GM18867 (cell line): ENCODE measurements around the gene MAP2K5.

Source experiments
- ATAC-seq: cut with Tn5 transposase; IDR thresholded peaks from one replicate; pipeline ENCODE4 v1.9.1; 2021; ENCODE audit warnings: mild to moderate bottlenecking, moderate library complexity; ENCODE audit not compliant: unreplicated experiment

MAP2K5 gene

DNA sequence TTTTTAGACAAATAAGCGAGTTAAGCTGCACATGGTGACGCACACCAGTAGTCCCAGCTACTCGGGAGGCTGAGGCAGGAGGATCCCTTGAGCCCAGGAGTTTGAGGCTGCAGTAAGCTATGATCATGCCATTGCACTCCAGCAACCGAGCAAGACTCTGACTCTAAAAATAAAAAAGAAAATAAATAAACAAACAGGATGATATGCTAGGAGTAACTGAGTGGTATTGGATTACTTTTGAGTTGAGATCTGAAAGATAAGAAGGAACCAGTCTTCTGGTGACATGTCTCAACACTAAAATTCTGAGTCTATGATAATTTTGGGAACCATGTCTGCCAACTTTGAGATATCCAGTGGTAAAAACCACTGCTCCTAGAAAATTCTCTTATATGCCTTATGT is 173.7 kb downstream of the MAP2K5 start:
- no peak for ATAC-seq

DNA sequence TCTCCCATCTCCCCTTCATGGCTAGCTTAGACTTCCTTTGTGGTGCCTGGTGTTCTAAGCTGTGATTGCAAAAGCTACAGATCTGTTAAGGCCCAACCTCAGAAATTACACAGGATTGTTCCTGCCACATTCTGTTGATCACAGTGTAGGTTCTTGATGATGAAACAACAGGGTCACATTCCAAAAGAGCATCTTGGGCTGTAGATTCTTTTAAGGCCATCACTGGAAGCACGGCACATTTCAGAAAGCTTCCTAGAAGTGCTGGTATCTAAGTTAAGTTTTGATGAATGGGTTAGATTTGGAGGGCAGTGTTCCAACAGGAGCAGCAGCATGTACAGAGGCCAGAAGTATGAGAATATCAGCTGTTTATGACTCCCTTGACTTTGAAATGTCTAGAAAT is 175.3 kb downstream of the MAP2K5 start:
- ATAC-seq: no peak

DNA sequence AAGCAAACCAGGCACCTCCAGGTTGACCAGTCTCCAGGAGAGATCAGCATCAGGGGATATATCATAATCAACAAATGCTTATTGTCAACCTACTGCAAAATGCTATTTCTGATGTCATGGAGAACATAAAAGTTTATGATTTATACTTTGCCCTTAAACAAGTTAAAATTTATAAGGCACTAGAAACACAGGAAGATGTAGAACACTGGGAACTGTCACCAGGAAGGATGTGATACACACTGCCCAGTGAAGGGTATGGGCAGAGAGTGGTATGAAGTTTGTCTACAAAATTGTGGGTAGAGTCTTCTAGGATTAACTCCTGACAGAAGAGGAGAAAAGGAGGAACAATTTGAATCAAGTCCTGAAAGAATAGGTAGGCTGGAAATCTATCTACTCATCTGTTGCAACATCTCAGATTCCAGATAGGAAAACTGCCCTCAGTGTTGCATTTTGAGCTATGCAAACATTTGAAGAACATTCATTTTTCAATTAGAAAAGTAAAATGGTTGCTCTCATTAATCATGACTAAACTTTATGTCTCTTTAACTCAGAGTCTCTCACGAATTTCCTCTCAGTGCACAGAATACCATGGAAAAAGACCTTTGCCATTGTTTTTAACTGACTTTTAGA is 176.9 kb downstream of the MAP2K5 start:
- ATAC-seq: no peak

DNA sequence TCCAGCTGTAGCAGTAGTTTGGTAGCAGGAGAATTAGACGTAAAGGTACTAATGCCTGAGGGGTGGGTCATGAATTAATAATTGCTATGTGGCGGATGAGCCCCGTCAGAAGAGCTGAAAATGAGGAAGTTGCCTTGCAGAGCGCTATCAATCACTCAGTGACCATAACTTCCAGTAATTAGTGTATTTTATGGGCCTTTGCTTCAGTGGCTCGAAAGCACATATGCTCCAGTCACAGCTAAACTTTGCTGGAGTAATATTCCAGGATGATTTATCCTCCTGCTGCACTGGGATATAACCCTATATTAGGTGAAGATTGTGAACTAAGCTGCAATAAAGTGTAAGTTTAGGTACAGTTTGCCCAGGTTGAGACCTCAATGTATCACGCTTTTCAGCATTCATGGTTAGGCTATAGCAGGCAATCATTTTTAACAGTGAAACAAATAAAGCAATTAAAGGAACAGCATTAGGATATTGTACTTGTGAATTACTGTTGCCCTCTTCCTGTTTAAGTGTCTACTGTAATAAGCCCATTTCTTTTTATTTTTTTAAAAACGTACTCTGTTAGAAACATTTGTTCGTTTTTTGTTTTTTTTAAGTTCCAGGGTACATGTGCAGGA is 178.2 kb downstream of the MAP2K5 start:
- no peak for ATAC-seq

DNA sequence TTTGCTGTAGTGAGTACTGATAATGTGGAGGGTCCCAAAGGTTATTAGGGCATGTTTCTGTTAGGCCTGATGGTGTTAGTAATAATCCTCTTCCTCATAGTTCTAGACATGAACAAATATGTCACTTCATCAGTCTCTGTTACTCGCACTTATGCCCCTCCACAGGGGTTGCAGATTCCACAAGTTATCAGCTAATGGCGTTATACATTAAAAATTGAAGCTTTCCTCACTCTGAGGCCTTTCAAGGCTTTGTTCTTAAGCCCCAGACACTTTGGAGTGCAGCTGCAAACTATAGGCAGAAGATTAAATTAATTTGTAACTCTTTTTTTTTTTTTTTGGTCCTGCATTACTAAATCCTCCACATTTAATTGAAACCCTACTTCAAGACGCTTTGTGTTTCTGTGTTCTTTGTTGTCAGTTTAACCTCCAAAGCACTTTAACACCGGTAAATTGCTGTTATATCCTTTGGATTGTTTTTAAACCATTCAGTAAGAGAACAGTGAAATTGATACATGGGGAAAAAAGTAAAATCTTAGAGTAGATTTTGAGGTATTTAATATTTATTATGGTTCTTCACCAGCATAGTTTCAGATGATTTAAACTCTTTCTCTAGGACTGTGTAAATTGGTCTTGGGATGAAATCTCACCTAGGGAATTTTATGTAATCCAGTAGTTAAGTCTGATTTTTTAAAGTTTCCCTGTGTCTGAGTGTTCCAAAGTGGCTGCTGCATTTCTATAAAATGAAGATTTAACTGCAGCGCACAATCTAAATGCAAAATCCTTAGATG is 179.7 kb downstream of the MAP2K5 start:
- ATAC-seq: no peak

DNA sequence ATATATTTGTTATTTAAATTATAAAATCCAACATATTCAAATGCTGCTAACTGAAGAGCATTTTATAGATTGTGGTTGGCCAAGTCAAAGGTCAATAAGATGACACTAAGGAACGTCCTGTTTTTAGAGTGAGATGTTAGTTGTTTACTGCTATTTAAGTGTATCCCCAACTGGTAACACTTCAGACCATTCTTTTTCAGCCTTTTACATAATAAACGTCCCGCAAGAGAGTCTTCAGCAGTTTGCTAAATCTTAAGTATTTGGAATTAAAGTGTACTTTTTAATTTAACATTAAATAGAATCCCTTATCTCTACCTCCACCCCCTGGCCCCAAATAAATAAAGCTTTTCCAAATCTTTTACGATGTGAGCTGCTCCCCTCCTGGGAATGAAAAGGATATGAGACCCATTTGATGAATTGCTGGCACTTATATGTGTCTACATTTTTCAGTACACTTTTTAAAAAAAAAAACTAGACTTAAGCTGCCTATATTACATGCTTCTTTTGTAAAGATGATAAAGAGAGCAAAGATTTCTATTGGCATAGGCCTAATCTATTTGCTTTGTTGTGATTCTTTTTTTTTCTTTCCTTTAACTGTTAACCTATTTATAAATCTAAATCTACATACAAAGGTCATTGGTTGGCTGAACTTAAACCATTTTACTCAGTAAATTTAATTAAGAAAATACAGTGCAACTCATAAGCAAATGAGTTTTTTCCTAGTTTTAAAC is 181.0 kb downstream of the MAP2K5 start:
- no peak for ATAC-seq

DNA sequence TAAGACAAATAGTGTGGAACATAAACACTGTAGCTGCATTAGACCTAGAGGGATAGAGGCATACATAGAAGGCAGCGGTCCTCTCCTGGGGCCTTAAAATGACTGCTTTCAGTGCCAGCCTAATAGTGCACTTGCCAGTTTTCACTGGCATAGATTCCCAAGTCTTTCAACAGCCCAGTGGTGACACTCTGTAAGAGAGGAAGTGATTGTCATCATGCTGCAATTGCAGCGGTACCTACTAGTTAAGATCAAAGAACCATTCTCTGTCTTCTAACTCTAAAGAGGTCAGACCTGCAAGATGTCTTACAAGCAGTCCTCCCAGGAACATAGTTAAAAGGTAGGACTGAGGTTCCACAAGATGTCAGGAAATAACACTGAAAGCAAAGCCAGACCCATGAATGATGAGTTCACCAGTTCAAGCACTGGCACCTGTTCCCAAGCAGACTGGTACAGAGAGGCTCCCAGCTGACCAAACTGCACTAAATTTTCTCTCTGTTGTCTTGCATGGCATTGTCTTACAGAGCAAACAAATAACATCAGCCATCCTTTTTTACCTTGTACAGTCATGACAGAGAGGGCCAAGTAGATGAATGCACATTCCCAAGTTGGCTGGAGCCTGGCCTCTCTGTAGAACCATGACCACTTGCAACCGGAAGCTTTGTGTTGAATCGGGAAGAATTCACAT is 182.3 kb downstream of the MAP2K5 start:
- no peak for ATAC-seq

DNA sequence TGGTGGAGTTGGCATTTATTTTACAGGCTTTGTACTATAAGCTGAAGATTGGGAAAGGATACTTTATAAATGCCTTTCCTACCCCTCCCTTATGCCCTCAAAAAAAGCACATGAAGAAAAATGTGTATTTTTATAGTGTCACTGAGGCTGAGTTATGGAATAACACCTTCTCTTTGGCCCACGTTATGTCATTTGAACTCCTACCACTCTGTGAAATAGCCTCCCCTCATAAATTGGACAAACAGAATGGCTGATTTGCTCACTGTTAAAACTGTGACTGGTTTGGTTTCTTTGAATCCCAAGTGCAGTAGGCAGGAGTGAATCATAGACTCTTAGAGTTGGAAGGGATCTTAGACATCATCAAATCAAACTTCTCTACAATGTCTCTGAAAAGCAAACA is 187.6 kb downstream of the MAP2K5 start:
- no peak for ATAC-seq

DNA sequence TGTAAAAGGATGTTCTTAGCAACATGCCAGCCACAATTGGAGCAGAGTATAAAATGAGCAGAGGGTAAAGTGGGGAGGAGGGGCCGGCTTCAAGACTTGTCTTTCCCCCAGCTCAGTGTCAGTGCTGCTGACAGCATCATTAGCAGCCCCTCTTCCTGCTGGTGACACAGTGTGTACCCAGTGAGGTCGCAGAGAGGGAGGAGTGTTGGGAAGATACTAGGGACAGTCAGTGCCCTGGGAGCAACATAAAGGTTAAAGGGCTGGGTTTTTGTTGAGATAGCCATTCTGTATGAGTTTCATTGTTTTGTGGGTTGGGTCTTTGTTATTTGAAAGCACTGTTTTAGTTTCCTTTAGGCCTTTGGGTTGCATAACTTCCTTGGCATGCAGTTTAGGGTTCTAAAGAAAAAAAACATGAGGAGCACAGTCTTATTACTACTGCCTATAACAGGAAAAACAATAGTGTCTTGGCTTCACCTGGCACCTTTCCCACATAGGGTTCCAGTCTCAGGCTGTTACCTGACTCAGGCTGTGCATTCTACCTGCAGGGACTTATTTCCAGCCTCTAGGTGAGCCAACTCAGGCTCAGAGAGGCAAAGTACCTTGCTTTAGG is 188.7 kb downstream of the MAP2K5 start:
- ATAC-seq: no peak

DNA sequence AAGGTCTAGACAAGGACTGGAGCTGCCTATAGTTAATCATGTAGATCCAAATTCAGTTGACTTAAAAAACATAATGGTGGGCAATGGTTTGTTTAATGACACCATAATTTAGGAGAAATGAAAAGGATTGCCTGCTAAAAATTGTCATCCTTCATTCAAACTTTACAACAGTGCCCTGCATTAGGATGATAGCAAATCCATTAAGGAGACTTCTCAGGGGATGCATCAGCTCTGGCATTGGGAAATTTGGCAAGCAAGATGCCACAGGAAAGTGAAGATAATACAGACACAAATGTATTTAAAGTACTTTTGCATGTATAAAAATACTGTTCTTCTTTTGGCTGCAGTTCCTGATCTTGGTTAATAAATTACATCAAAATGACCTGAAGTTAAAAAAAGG is 189.7 kb downstream of the MAP2K5 start:
- no peak for ATAC-seq

DNA sequence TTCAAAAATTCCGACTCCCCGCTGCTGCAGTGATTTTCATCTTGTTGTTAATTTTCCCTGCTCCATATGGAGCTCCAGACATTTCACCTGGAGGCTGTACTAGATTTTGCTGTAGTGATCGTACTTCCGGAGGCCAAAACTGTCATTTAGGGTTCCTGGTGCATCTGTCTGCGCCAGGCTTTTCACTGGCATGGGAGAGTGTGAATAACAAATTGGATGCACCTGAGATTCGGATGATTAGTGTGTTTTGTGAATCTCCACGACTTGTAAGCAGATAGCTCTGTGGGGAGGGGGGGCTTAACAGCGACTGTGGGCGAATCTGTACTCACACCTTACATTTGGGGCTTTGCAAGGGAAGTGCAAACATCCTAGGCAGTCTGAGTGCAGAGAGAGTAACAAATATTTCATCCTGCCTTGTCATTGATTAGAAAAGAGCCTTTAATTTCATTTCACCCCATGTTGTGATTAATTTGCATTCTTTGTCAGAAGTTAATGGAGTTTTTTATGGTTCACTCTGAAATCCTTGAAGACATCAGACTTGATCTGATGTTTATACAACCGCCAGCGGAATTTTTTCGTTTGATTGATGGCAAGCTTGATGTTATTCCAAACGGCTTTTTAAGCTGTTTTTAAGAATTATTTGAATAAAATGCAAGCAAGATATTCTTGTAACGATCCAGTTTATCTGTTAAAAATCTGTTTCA is 190.3 kb downstream of the MAP2K5 start:
- no peak for ATAC-seq

DNA sequence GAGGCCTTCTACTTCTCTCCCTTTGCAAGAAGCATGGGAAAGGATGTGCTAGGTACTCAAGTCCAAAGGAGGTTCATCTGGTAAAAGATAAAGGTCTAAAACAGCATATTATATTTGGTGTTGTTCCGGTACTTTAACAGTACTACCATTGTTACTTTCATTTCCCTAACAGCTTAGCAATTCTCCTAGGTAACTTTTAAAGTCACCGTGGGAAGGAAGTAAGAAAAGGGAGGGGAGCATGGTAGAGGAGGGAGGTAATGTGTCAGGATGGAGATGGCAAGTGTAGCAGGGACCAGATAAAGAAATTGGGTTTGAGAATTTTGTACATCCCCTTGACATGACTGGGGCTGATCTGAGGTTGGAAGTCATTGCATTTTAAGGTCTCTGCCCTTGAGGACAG is 193.4 kb downstream of the MAP2K5 start:
- no peak for ATAC-seq

DNA sequence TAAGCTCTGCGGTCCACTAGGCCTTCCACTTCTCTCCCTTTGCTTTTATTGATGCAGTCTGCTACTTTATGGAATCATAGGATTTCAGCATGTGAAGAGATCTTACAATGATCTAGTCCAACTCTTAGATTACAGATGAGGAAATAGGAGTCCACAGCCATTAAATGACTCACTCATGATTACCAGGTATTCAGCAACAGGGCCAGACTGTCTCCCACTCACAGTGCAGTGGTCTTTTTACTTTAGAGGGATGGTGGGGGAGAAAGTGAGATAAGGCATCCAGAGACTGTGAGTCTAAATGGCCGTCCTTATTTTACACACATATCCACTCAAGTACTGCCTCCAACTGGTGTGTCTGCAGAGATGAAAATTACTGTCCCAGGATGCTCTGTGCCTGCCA is 194.3 kb downstream of the MAP2K5 start:
- ATAC-seq: no peak

DNA sequence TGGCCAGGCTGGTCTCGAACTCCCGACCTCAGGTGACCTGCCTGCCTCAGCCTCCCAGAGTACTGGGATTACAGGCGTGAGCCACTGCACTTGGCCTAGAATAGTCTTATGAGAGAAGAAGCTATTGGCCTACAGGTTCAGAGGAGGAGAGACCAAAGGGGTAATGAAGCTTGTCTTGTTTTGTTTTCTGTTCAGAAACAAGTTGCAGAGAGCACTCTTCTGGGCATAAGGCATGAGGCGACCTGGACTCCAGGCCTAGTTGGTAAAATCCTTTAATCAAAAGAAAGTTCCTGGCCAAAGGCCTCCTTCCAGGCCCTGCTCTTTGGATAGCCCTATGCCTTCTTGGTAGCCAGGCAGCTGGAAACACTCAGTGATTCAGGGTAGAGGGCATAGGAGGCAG is 195.6 kb downstream of the MAP2K5 start:
- ATAC-seq: no peak

DNA sequence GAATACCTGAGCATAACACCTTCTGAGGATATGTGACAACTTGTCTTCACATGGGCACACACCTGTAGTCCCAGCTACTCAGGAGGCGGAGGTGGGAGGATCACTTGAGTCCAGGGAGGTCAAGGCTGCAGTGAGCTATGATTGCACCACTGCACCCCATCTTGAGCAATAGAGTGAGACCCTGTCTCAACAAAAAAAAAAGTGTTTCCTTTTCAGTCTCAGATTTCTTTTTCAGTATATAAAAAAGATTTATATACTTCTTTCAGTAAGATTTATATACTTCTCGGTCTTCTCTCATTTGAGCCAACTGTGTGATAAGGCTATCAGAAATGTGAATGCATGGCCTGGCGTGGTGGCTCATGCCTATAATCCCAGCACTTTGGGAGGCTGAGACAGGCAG is 197.9 kb downstream of the MAP2K5 start:
- no peak for ATAC-seq

DNA sequence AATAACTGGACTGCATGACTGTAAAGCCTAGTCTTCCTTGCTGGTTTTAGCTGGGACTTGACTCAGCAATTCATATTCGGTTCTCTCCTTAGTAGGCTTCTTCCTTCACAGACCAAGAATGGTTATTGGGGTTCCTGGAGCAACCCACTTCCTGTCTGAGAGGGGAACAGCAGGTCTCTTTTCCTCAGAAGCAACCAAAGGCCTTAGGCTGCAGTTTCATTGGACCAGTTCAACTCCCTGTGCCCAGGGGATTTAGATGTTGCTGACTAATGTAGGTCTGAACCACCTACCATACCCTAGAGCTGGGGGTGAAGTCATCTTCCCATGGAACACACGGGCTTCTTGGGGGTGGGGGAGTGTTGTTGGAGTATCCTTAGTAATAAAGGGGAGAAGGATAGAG is 198.8 kb downstream of the MAP2K5 start:
- ATAC-seq: no peak

DNA sequence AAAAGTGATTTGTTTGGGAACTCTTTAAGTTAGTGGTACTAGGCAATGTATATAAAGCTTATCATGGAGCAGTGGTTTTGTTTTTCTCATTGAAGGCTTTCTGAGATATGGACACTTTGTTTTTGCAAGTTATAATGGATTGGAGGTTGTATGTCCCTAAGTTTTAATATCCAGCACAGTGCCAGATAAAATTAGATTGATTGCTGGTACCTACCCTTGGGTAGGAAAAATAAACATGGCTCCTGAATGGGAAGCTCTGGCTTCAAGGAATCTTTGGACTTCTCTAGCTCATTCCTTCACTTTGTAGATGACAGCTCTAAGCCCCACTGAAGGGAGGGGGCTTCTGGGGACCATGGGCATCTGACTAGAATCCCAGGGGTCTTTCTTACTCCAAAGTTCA is 201.1 kb downstream of the MAP2K5 start:
- ATAC-seq: no peak

DNA sequence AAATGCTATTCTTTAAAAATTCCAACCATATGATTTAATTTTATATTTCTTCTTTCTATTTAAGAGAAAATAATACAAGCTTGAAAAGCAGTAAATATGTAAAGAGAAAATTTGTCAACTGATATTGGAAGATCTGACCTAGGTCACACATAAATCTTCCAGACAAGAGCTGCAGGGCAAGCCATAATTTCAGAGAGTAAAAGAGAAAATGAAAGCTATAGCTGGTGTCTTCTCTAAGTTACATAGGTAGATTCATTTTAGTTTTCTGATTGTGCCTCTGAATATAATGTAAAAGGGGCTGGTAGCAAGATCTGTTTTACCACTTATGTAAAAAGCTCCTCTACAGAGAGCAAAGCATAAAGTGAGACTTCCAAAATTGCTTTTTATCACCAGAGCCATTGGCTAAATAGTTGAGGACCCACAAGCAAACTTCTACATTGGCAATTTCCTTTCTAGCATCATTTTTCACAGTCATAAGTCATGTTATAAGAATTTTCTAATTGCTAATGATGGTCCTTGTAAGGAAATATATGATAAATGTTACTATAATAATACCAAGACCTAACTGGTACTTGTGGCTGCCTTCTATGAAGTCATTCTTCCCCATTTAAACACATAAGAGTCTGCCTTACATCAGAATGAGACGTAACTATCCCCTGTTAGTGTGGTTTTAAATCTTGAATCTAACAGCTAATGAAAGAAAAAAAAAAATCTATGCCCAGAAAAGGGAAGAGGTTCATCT is 202.0 kb downstream of the MAP2K5 start:
- ATAC-seq: no peak
